GM23248 (cell line): ENCODE measurements around the gene PTPRN2. TPM values are rescaled to one million over a fixed set of nuclear protein-coding genes. Genes with fewer than 3 reads are reported as not detected.

Source experiments
- DNase-seq: peaks from one replicate; pipeline ENCODE4 v3.0.0-alpha.2; 2015
- H2AFZ ChIP-seq: fragments of 200-600 bp; sonication (generic); 2 replicates; pipeline ENCODE4 v1.6.1; 2016; ENCODE audit warnings: antibody characterized with exemption
- H3F3A ChIP-seq: fragments of 200-600 bp; sonication (generic); 2 replicates; pipeline ENCODE4 v1.6.1; 2016; ENCODE audit warnings: mild to moderate bottlenecking, antibody characterized with exemption, mixed run types; ENCODE audit not compliant: insufficient read depth
- H3K27ac ChIP-seq: fragments of 200-600 bp; sonication (generic); 2 replicates; pipeline ENCODE4 v1.5.1; 2016; ENCODE audit warnings: mild to moderate bottlenecking
- H3K27me3 ChIP-seq: fragments of 200-600 bp; sonication (generic); replicated peaks from 2 replicates; pipeline ENCODE4 v1.6.1; 2016; ENCODE audit warnings: mild to moderate bottlenecking; ENCODE audit not compliant: insufficient read depth
- H3K36me3 ChIP-seq: fragments of 200-600 bp; sonication (generic); 2 replicates; pipeline ENCODE4 v1.6.1; 2016; ENCODE audit warnings: low read depth, mild to moderate bottlenecking
- H3K4me1 ChIP-seq: fragments of 200-600 bp; sonication (generic); 2 replicates; pipeline ENCODE4 v1.6.1; 2016; ENCODE audit warnings: mild to moderate bottlenecking; ENCODE audit not compliant: insufficient read depth
- H3K4me2 ChIP-seq: fragments of 200-600 bp; sonication (generic); one replicate; pipeline ENCODE4 v1.6.1; 2016; ENCODE audit warnings: mild to moderate bottlenecking; ENCODE audit not compliant: unreplicated experiment
- H3K4me3 ChIP-seq: fragments of 200-600 bp; sonication (generic); 2 replicates; pipeline ENCODE4 v1.5.1; 2016; ENCODE audit warnings: mild to moderate bottlenecking
- H3K79me2 ChIP-seq: fragments of 200-600 bp; sonication (generic); 2 replicates; pipeline ENCODE4 v1.6.1; 2016; ENCODE audit warnings: mild to moderate bottlenecking; ENCODE audit not compliant: insufficient read depth
- H3K9ac ChIP-seq: fragments of 200-600 bp; sonication (generic); 2 replicates; pipeline ENCODE4 v1.6.1; 2016; ENCODE audit warnings: mild to moderate bottlenecking
- H3K9me2 ChIP-seq: fragments of 200-600 bp; sonication (generic); 2 replicates; pipeline ENCODE4 v1.6.1; 2016; ENCODE audit warnings: mixed run types, mild to moderate bottlenecking, moderate library complexity; ENCODE audit not compliant: insufficient read depth
- H3K9me3 ChIP-seq: fragments of 200-600 bp; sonication (generic); one replicate; pipeline ENCODE4 v1.6.1; 2017; ENCODE audit warnings: low read depth
- H4K20me1 ChIP-seq: fragments of 200-600 bp; sonication (generic); 2 replicates; pipeline ENCODE4 v1.6.0; 2016; ENCODE audit not compliant: insufficient read depth
- EZH2 ChIP-seq: fragments of 200-600 bp; sonication (generic); IDR thresholded peaks from 2 replicates; pipeline ENCODE4 v1.6.1; 2018; ENCODE audit warnings: antibody characterized with exemption, mild to moderate bottlenecking; ENCODE audit not compliant: insufficient read depth, poor library complexity, severe bottlenecking
- EZH2phosphoT487 ChIP-seq: fragments of 200-600 bp; sonication (generic); IDR thresholded peaks from 2 replicates; pipeline ENCODE4 v1.6.1; 2018; ENCODE audit warnings: antibody characterized with exemption, moderate library complexity, mild to moderate bottlenecking, low read depth; ENCODE audit not compliant: insufficient read depth
- WGBS, 2 experiments: methylation state at CpG; one replicate each; pipeline ENCODE4 v1.1.6; 2015 to 2017; ENCODE audit warnings: low lambda C conversion rate in 2 of 2, low coverage in 1 of 2; ENCODE audit errors: missing lambda C conversion rate in 2 of 2; 5-methylcytosine and 5-hydroxymethylcytosine counted together
- in situ Hi-C: fragments of 300-500 bp; cut with MboI; formaldehyde crosslinking; loops from 2 replicates; pipeline ENCODE4 v1.15.0; 2020
- polyA plus RNA-seq: library from polyadenylated mRNA; unstranded; fragments of >200 nt; fragmentation: Nextera tagmentation; extraction: Ambion mirVana; gene quantifications from 2 replicates; pipeline ENCODE4 v1.2.1, GENCODE V29; 2016
- total RNA-seq: library from RNA; depleted of rRNA; stranded (reverse); fragments of >200 nt; shearing (Covaris generic); gene quantifications from 2 replicates; pipeline ENCODE4 v1.2.3, GENCODE V29; 2014

PTPRN2 gene
- total and polyA plus RNA-seq, 2 experiments from 2014 or later, result 0.13 TPM; not detected in 1

GRCh38 chr7:158257516-158258410 lies 329.9 kb downstream of the PTPRN2 start:
- Histone ChIP-seq H2AFZ (no peak overlapping the region), H3K9me2 (no peaks in the 10 kb centered on the region), H3K4me2 (no peak overlapping the region), H3K27me3 (no peaks in the 10 kb centered on the region), H3K27ac (no peak overlapping the region), H3K9ac (no peak overlapping the region), H3K9me3 (no peaks in the 10 kb centered on the region), H3K36me3 (no peaks in the 10 kb centered on the region), H3F3A (no peaks in the 10 kb centered on the region), H3K79me2 (no peaks in the 10 kb centered on the region), H3K4me3 (no peak overlapping the region), H3K4me1 (no peaks in the 10 kb centered on the region), H4K20me1 (no peaks in the 10 kb centered on the region)
- DNase-seq, result no peak
- no peak for TF ChIP-seq EZH2phosphoT487
- no peak for TF ChIP-seq EZH2
- in situ Hi-C loops, result no loop called here
- 52 to 53% methylated on average over 30 to 33 of the region's 33 CpGs for WGBS, 2 experiments

- no peak for DNase-seq
- H3F3A ChIP-seq, result no peaks in the 10 kb centered on the region
- no peak overlapping the region for H3K4me3 ChIP-seq
- H3K79me2 ChIP-seq, result no peaks in the 10 kb centered on the region
- no peaks in the 10 kb centered on the region for H3K9me3 ChIP-seq
- H4K20me1 ChIP-seq, result no peaks in the 10 kb centered on the region
- H3K27ac ChIP-seq, result no peak overlapping the region
- H3K4me1 ChIP-seq, result no peaks in the 10 kb centered on the region
- 53 to 56% methylated on average over 12 of the region's 12 CpGs for WGBS, 2 experiments
- no peak overlapping the region for H3K4me2 ChIP-seq
- H3K9ac ChIP-seq, result no peak overlapping the region
- no peaks in the 10 kb centered on the region for H3K9me2 ChIP-seq
- TF ChIP-seq EZH2phosphoT487 (no peak), EZH2 (no peak)
- H3K27me3 ChIP-seq, result no peaks in the 10 kb centered on the region
- in situ Hi-C loops, result no loop called here
- H3K36me3 ChIP-seq, result no peaks in the 10 kb centered on the region
- H2AFZ ChIP-seq, result no peak overlapping the region
These were observed 330.6 kb downstream of the PTPRN2 start for GRCh38 chr7:158257001-158257400.

DNA sequence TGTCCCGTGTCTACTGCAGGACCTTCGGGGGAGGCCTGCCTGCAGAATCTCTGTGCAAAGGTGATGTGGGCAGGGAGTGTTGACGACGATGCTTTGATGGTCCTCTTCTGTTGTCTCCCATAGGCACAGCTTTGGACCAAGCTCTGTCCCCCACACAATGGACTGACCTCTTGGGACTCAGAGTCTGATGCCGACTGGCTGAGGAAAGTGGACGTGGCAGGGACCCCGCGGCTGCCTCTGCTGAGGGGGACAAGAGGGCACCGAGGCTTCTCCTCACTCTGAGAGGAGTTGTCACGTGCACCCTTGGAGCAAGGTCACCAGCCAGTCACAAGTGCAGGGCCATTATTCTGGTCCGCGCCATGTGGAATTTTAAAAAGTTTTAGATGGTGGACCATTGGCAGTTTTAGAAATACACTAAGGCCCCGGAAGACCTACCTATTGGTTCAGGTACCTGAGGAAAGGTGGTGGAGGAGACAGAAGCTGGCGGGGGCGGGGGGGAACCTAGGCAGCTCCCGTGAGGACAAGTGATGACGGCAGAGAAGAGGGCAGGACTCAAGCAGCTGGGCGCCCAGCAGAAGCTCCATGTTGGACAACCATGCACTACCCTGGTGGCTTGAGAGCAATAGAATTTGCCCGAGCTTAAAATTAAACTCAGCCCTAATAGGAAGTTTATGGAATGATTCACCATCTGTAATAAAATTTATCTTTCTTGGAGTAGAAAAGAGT lies 331.4 kb downstream of the PTPRN2 start:
- WGBS, 2 experiments, result 25 to 36% methylated on average over 19 of the region's 19 CpGs
- Histone ChIP-seq H3K36me3 (no peaks in the 10 kb centered on the region), H3K27me3 (no peaks in the 10 kb centered on the region), H3K4me2 (no peak overlapping the region), H3K9me2 (no peaks in the 10 kb centered on the region), H3F3A (no peaks in the 10 kb centered on the region), H3K4me3 (no peak overlapping the region), H3K79me2 (no peaks in the 10 kb centered on the region), H3K9me3 (no peaks in the 10 kb centered on the region), H3K27ac (no peak overlapping the region), H4K20me1 (no peaks in the 10 kb centered on the region), H2AFZ (no peak overlapping the region), H3K4me1 (no peaks in the 10 kb centered on the region), H3K9ac (no peak overlapping the region)
- no peak for DNase-seq
- in situ Hi-C loops, result no loop called here
- no peak for TF ChIP-seq EZH2
- no peak for TF ChIP-seq EZH2phosphoT487

DNA sequence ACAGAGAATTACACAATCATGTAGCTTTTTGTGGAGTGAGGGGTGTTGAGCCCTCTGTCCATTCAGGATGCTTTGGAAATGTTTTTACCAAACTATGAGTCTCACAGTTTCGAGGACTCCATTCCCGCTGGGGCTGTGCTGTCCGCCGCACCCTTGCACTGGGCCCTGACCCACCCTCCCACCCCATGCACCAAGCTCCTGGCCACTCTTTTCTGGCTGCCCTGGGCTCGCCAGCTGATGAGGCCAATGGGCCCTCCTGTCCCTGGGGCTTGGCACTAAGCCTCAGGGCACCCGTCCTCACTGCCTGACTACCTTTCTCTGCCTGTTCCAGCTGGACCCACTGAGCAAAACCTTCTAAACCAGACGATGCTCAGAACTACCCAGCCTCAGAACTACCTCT lies 332.1 kb downstream of the PTPRN2 start:
- Histone ChIP-seq H2AFZ (no peak overlapping the region), H3K79me2 (no peaks in the 10 kb centered on the region), H3K9me3 (no peaks in the 10 kb centered on the region), H3K36me3 (no peaks in the 10 kb centered on the region), H3K27me3 (no peaks in the 10 kb centered on the region), H4K20me1 (no peaks in the 10 kb centered on the region), H3K9me2 (no peaks in the 10 kb centered on the region), H3K4me1 (no peaks in the 10 kb centered on the region), H3F3A (no peaks in the 10 kb centered on the region), H3K4me2 (no peak overlapping the region), H3K27ac (no peak overlapping the region), H3K9ac (no peak overlapping the region), H3K4me3 (no peak overlapping the region)
- no peak for DNase-seq
- TF ChIP-seq EZH2phosphoT487 (no peak), EZH2 (no peak)
- in situ Hi-C loops, result no loop called here
- WGBS, 2 experiments, result 25 to 41% methylated on average over 4 to 7 of the region's 7 CpGs
